ENCODE measurements around the gene OSTM1.

The OSTM1 gene

GRCh38 chr6:108074359-108075144, at the start of gene OSTM1:
OSTM1 (minus strand) TSS chr6:108074741; CDS start chr6:108074651, 90 bp downstream.
- peak; percentile 84 to 93 (median 90) for DNase-seq

GRCh38 chr6:108123946-108124345, 49.4 kb upstream of the OSTM1 start:
- no peak for DNase-seq

- DNase-seq = no peak
Measured at GRCh38 chr6:108123481-108123929, 49.0 kb upstream of the OSTM1 start.

GRCh38 chr6:108121612-108122011, 47.1 kb upstream of the OSTM1 start:
- no peak for DNase-seq

GRCh38 chr6:108120311-108120710, 45.8 kb upstream of the OSTM1 start:
- DNase-seq = no peak

GRCh38 chr6:108119769-108120141, 45.2 kb upstream of the OSTM1 start:
- no peak for DNase-seq

GRCh38 chr6:108118810-108119768, 44.5 kb upstream of the OSTM1 start:
- DNase-seq = peak in 2 of 6 experiments; percentile 5 to 24

GRCh38 chr6:108118359-108118724, 43.8 kb upstream of the OSTM1 start:
- DNase-seq = no peak

- DNase-seq = peak in 1 of 6 experiments; percentile 27
Measured at GRCh38 chr6:108117427-108118358, 43.2 kb upstream of the OSTM1 start.

GRCh38 chr6:108116546-108117426, 42.2 kb upstream of the OSTM1 start:
- DNase-seq = no peak

GRCh38 chr6:108115598-108116058, 41.1 kb upstream of the OSTM1 start:
- no peak for DNase-seq

GRCh38 chr6:108114841-108115597, 40.5 kb upstream of the OSTM1 start:
- no peak for DNase-seq

GRCh38 chr6:108113557-108114519, 39.3 kb upstream of the OSTM1 start:
- DNase-seq = peak in 1 of 6 experiments; percentile 27

GRCh38 chr6:108108374-108108773, 33.8 kb upstream of the OSTM1 start:
- DNase-seq = no peak

- no peak for DNase-seq
Measured at GRCh38 chr6:108107102-108107501, 32.6 kb upstream of the OSTM1 start.

- DNase-seq = no peak
Measured at GRCh38 chr6:108106694-108107093, 32.2 kb upstream of the OSTM1 start.

- DNase-seq = no peak
Measured at GRCh38 chr6:108106261-108106660, 31.7 kb upstream of the OSTM1 start.

GRCh38 chr6:108105571-108105970, 31.0 kb upstream of the OSTM1 start:
- no peak for DNase-seq

- DNase-seq = no peak
Measured at GRCh38 chr6:108102965-108103364, 28.4 kb upstream of the OSTM1 start.

All from stimulated activated naive CD4-positive, alpha-beta T cell (primary cell).